GM12878 (cell line): Measurements from ENCODE around the gene FTO. TPM values are rescaled to one million over a fixed set of nuclear protein-coding genes. Genes with fewer than 3 reads are reported as not detected.

Experiments
- BMI1 ChIP-seq: fragments of 450-650 bp; IDR thresholded peaks from 2 replicates; pipeline ENCODE4 v1.6.1; 2016; ENCODE audit warnings: mild to moderate bottlenecking, moderate library complexity, borderline replicate concordance
- CUX1 ChIP-seq: IDR thresholded peaks from 2 replicates; pipeline ENCODE4 v1.6.1; 2012; ENCODE audit warnings: improper control_type of control experiment, low read depth, low read length; ENCODE audit not compliant: insufficient replicate concordance
- FOS ChIP-seq: IDR thresholded peaks from 3 replicates; pipeline ENCODE4 v1.6.1; 2011; ENCODE audit warnings: borderline replicate concordance; ENCODE audit not compliant: insufficient read length; ENCODE audit errors: extremely low read depth
- FOXM1 ChIP-seq: IDR thresholded peaks from 2 replicates; pipeline ENCODE4 v1.6.1; 2012; ENCODE audit warnings: low read depth, mild to moderate bottlenecking, inconsistent platforms, low read length, moderate library complexity
- MEF2B ChIP-seq: fragments of 450-650 bp; IDR thresholded peaks from 2 replicates; pipeline ENCODE4 v1.6.1; 2018; ENCODE audit warnings: mild to moderate bottlenecking, moderate library complexity; ENCODE audit not compliant: partially characterized antibody, poor library complexity, severe bottlenecking
- TCF12 ChIP-seq: IDR thresholded peaks from 2 replicates; pipeline ENCODE4 v1.6.1; 2011; ENCODE audit warnings: low read depth, mild to moderate bottlenecking, low read length
- USF1 ChIP-seq: IDR thresholded peaks from 2 replicates; pipeline ENCODE4 v1.6.1; 2011; ENCODE audit warnings: borderline replicate concordance, low read depth, mild to moderate bottlenecking, moderate library complexity, mixed read lengths, low read length; ENCODE audit not compliant: insufficient read depth; ENCODE audit errors: extremely low read length
- USF2 ChIP-seq: IDR thresholded peaks from 2 replicates; pipeline ENCODE4 v1.6.1; 2011; ENCODE audit warnings: low read depth, low read length, improper control_type of control experiment, borderline replicate concordance
- polyA plus RNA-seq, 11 experiments: library from polyadenylated mRNA; depleted of rRNA in 4 of 11; unstranded in 6 of 11; stranded (reverse) in 5 of 11; fragments of >200 nt; fragmentation: Nextera tagmentation in 4 of 11; fragmentation: Illumina TruSeq in 1 of 11; extraction: Ambion mirVana in 4 of 11; extraction: Trizol in 1 of 11; gene quantifications; 1 replicate in 1 of 11; 2 replicates in 10 of 11; pipeline versions ENCODE4 v1.2.1 to v1.2.3, GENCODE V29; 2011 to 2016; ENCODE audit warnings: inconsistent platforms in 2 of 11, missing spikeins in 2 of 11, low read depth in 1 of 11
- total RNA-seq, 4 experiments: library from RNA; depleted of rRNA in 3 of 4; stranded (reverse); fragments of >200 nt in 3 of 4; fragmentation: Illumina TruSeq in 1 of 4; extraction: Trizol in 1 of 4; gene quantifications; 2 replicates each; pipeline versions ENCODE4 v1.2.1 to v1.2.3, GENCODE V29; 2013 to 2021

FTO gene
- total and polyA plus RNA-seq, 10 of the 15 experiments (the other 5 are each of a cell fraction or from before 2014, with no cell fraction given), result 20.1 to 55.0 (median 47.0) TPM

- no peak for TF ChIP-seq TCF12
- TF ChIP-seq USF1, result no peak
- no peak for TF ChIP-seq CUX1
- no peak for TF ChIP-seq USF2
- no peak for TF ChIP-seq BMI1
- TF ChIP-seq FOXM1, result no peak
- TF ChIP-seq FOS, result no peak
- no peak for TF ChIP-seq MEF2B
Observed at GRCh38 chr16:53821957-53822625, 118.1 kb downstream of the FTO start (continued).
